GF-D8 (cell line): Measurements from ENCODE around the gene NCSTN.
"Not testable (repeated sequence)": the region's sequence is repeated elsewhere in the genome, so short reads cannot be mapped to it uniquely, and the experiment has no call there.

ENCODE experiments used
- DNase-seq: peaks from one replicate; lab custom pipeline; 2025; lab: John Stamatoyannopoulos, UW

The NCSTN gene

GRCh38 chr1:160371756-160372155 is 28.6 kb downstream of the NCSTN start:
- no peak for DNase-seq

GRCh38 chr1:160373696-160374095 is 30.5 kb downstream of the NCSTN start:
- no peak for DNase-seq

- no peak for DNase-seq
Observed at GRCh38 chr1:160374306-160375110, 31.3 kb downstream of the NCSTN start.

GRCh38 chr1:160375788-160376524 is 32.8 kb downstream of the NCSTN start:
- DNase-seq, result no peak

- DNase-seq, result peak; percentile 29
Observed at GRCh38 chr1:160376525-160377131, 33.4 kb downstream of the NCSTN start.

GRCh38 chr1:160377585-160378206 is 34.5 kb downstream of the NCSTN start:
- DNase-seq, result no peak

GRCh38 chr1:160384812-160385211 is 41.6 kb downstream of the NCSTN start:
- DNase-seq, result not testable (repeated sequence)

- not testable (repeated sequence) for DNase-seq
Observed at GRCh38 chr1:160388406-160388805, 45.2 kb downstream of the NCSTN start.

GRCh38 chr1:160394673-160395072 is 51.5 kb downstream of the NCSTN start:
- no peak for DNase-seq

GRCh38 chr1:160397651-160398050 is 54.5 kb downstream of the NCSTN start:
- DNase-seq, result no peak

- DNase-seq, result no peak
Observed at GRCh38 chr1:160398823-160399222, 55.6 kb downstream of the NCSTN start.

- no peak for DNase-seq
Observed at GRCh38 chr1:160399544-160400222, 56.5 kb downstream of the NCSTN start.

GRCh38 chr1:160400223-160400645 is 57.1 kb downstream of the NCSTN start, which contains the start of gene VANGL2:
VANGL2 (plus strand) TSS chr1:160400564; CDS start chr1:160415838, 15,274 bp downstream.
- no peak for DNase-seq

- DNase-seq, result no peak
Observed at GRCh38 chr1:160400646-160401486, 57.7 kb downstream of the NCSTN start.

- no peak for DNase-seq
Observed at GRCh38 chr1:160401487-160401805, 58.3 kb downstream of the NCSTN start.

- DNase-seq, result no peak
Observed at GRCh38 chr1:160402001-160402795, 59.0 kb downstream of the NCSTN start.

- DNase-seq, result no peak
Observed at GRCh38 chr1:160403244-160403643, 60.1 kb downstream of the NCSTN start.

- DNase-seq, result no peak
Observed at GRCh38 chr1:160404094-160404493, 60.9 kb downstream of the NCSTN start.

- DNase-seq, result no peak
Observed at GRCh38 chr1:160405331-160405877, 62.2 kb downstream of the NCSTN start.
